ENCODE measurements around the gene FAM216A. TPM values are rescaled to one million over a fixed set of nuclear protein-coding genes. Genes with fewer than 3 reads are reported as not detected.
"Not testable (repeated sequence)": the region's sequence is repeated elsewhere in the genome, so short reads cannot be mapped to it uniquely, and the experiment has no call there.

FAM216A gene
- 32.5 and 33.8 TPM in 2 replicates for total RNA-seq (2014; rRNA removed; shearing (Covaris generic))

GRCh38 chr12:110468214-110469048 is at the start of gene FAM216A, which contains the start of gene GPN3:
Gene FAM216A (plus strand): TSS chr12:110468845. CDS start chr12:110468876, 31 bp downstream.
Gene GPN3 (minus strand): TSS chr12:110468257. CDS start chr12:110468203, 54 bp downstream.
- peak; percentile 99 for DNase-seq (ENCODE audit: low read depth)

GRCh38 chr12:110420644-110421043 is 48.0 kb upstream of the FAM216A start:
- not testable (repeated sequence) for DNase-seq (ENCODE audit: low read depth)

GRCh38 chr12:110421159-110421661 is 47.4 kb upstream of the FAM216A start:
- DNase-seq (ENCODE audit: low read depth) = no peak

- DNase-seq (ENCODE audit: low read depth) = no peak
These were observed 46.9 kb upstream of the FAM216A start for GRCh38 chr12:110421701-110422100.

GRCh38 chr12:110424237-110424636 is 44.4 kb upstream of the FAM216A start:
- DNase-seq (ENCODE audit: low read depth) = no peak

- no peak for DNase-seq (ENCODE audit: low read depth)
These were observed 42.2 kb upstream of the FAM216A start for GRCh38 chr12:110426406-110426805.

- not testable (repeated sequence) for DNase-seq (ENCODE audit: low read depth)
These were observed 39.0 kb upstream of the FAM216A start for GRCh38 chr12:110429676-110430075.

- no peak for DNase-seq (ENCODE audit: low read depth)
These were observed 36.6 kb upstream of the FAM216A start for GRCh38 chr12:110431957-110432587.

- DNase-seq (ENCODE audit: low read depth) = no peak
These were observed 32.4 kb upstream of the FAM216A start for GRCh38 chr12:110436231-110436630.

- no peak for DNase-seq (ENCODE audit: low read depth)
These were observed 24.2 kb upstream of the FAM216A start for GRCh38 chr12:110444455-110444854.

GRCh38 chr12:110449799-110450497 is 18.7 kb upstream of the FAM216A start, which contains the start of gene ARPC3:
Gene ARPC3 (minus strand): TSS chr12:110450337. CDS start chr12:110450260, 77 bp downstream.
- DNase-seq (ENCODE audit: low read depth) = peak; percentile 98

GRCh38 chr12:110451263-110451662 is 17.4 kb upstream of the FAM216A start:
- DNase-seq (ENCODE audit: low read depth) = no peak

- no peak for DNase-seq (ENCODE audit: low read depth)
These were observed 14.9 kb upstream of the FAM216A start for GRCh38 chr12:110453569-110454296.

GRCh38 chr12:110458756-110459155 is 9.9 kb upstream of the FAM216A start:
- DNase-seq (ENCODE audit: low read depth) = no peak

GRCh38 chr12:110461189-110461588 is 7.5 kb upstream of the FAM216A start:
- DNase-seq (ENCODE audit: low read depth) = not testable (repeated sequence)

GRCh38 chr12:110465024-110465423 is 3.6 kb upstream of the FAM216A start:
- DNase-seq (ENCODE audit: low read depth) = no peak

- DNase-seq (ENCODE audit: low read depth) = not testable (repeated sequence)
These were observed 2.9 kb upstream of the FAM216A start for GRCh38 chr12:110465765-110466164.

- DNase-seq (ENCODE audit: low read depth) = no peak
These were observed 1.9 kb upstream of the FAM216A start for GRCh38 chr12:110466791-110467190.

GRCh38 chr12:110467847-110468213 is 815 bp upstream of the FAM216A start:
- no peak for DNase-seq (ENCODE audit: low read depth)

GRCh38 chr12:110475426-110475825 is 6.8 kb downstream of the FAM216A start:
- DNase-seq (ENCODE audit: low read depth) = no peak

- no peak for DNase-seq (ENCODE audit: low read depth)
These were observed 30.5 kb downstream of the FAM216A start for GRCh38 chr12:110498984-110499706.
